ENCODE measurements around the gene UAP1L1. TPM values are rescaled to one million over a fixed set of nuclear protein-coding genes. Genes with fewer than 3 reads are reported as not detected.
A peak's percentile ranks its signal among the peaks of the same experiment; 100 is the strongest.
"Not testable (repeated sequence)": the region's sequence is repeated elsewhere in the genome, so short reads cannot be mapped to it uniquely, and the experiment has no call there.

Gene UAP1L1
- polyA plus RNA-seq, 1 donor (not counting 4 experiments of a cell fraction or from before 2014, with no cell fraction given): 2.7 TPM

DNA sequence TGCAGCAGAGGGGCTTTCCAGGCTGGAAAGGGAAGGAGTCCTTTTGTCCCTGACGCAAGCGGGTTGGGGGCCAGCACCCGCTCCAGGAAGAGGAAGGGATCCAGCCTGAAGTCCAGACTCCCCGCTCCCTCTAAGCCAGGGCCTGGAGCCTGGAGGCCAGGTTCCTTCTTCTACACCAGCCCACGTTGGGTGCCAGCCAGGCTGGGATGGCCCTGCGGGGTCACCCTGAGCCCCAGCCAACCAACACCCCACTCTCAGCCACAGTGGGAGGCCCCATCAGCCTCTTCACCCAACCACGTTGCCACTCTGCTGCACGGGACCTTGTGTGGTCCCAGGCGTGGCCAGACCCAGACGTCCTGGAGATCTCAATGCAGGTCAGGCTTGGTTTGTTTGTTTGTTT, 44.5 kb upstream of the UAP1L1 start:
- Histone ChIP-seq H3K9me1 (ENCODE audit: control insufficient read depth, extremely low read depth, insufficient read depth, low read length) (no peaks in the 10 kb centered on the region), H3K4me2 (ENCODE audit: control insufficient read depth, extremely low read depth, insufficient read depth, low read depth, low read length) (no peak overlapping the region), H3K9me3 (ENCODE audit: control insufficient read depth, low read depth, low read length) (no peaks in the 10 kb centered on the region), H3K27me3 (ENCODE audit: control insufficient read depth, extremely low read depth, insufficient read depth, low read length) (no peaks in the 10 kb centered on the region), H4K20me1 (ENCODE audit: control insufficient read depth, extremely low read depth, insufficient read depth, low read length) (no peaks in the 10 kb centered on the region), H3K9ac (ENCODE audit: control insufficient read depth, extremely low read depth, insufficient read depth, low read length) (no peak overlapping the region), H3K79me2 (ENCODE audit: control insufficient read depth, insufficient read depth, low read length) (no peaks in the 10 kb centered on the region), H3K4me1 (ENCODE audit: control insufficient read depth, extremely low read depth, insufficient read depth, low read length) (peaks cover 10% of the 10 kb centered on the region), H2AFZ (ENCODE audit: control insufficient read depth, low read length) (no peak overlapping the region), H3K36me3 (ENCODE audit: control insufficient read depth in 2 of 2, extremely low read depth in 1 of 2, insufficient read depth in 2 of 2, low read length in 2 of 2) (no peaks in the 10 kb centered on the region), H3K4me3 (ENCODE audit: control insufficient read depth in 2 of 3, extremely low read depth in 1 of 3, insufficient read depth in 2 of 3, low read depth in 1 of 3, low read length in 3 of 3) (no peak overlapping the region), H3K27ac (ENCODE audit: control insufficient read depth, insufficient read depth, low read length) (no peak overlapping the region)
- FAIRE-seq (no peak), DNase-seq (ENCODE audit: low read depth, low spot score) (no peak)
- dilution Hi-C loops (cut with MboI; ENCODE audit: extremely low pct_ligation_motif_present, low sequenced_read_pairs): no loop called here
- TF ChIP-seq CTCF (optimal IDR thresholded peaks at IDR 0.05 in 1 of 3, IDR thresholded peaks at IDR 0.05 in 1 of 3, conservative IDR thresholded peaks at IDR 0.05 in 1 of 3; ENCODE audit: extremely low read depth in 1 of 3, insufficient read depth in 2 of 3, low read length in 3 of 3): no peak
- TF ChIP-seq EZH2 (IDR thresholded peaks at IDR 0.05; ENCODE audit: low read length): no peak

GRCh38 chr9:137033481-137033880, 43.8 kb upstream of the UAP1L1 start:
- H2AFZ ChIP-seq (ENCODE audit: control insufficient read depth, low read length); dilution Hi-C loops (cut with MboI; ENCODE audit: extremely low pct_ligation_motif_present, low sequenced_read_pairs); H3K27me3 ChIP-seq (ENCODE audit: control insufficient read depth, extremely low read depth, insufficient read depth, low read length); H3K9ac ChIP-seq (ENCODE audit: control insufficient read depth, extremely low read depth, insufficient read depth, low read length); H4K20me1 ChIP-seq (ENCODE audit: control insufficient read depth, extremely low read depth, insufficient read depth, low read length); H3K79me2 ChIP-seq (ENCODE audit: control insufficient read depth, insufficient read depth, low read length); H3K9me3 ChIP-seq (ENCODE audit: control insufficient read depth, low read depth, low read length); H3K4me1 ChIP-seq (ENCODE audit: control insufficient read depth, extremely low read depth, insufficient read depth, low read length); DNase-seq (ENCODE audit: low read depth, low spot score); H3K36me3 ChIP-seq (ENCODE audit: control insufficient read depth in 2 of 2, extremely low read depth in 1 of 2, insufficient read depth in 2 of 2, low read length in 2 of 2); FAIRE-seq; H3K27ac ChIP-seq (ENCODE audit: control insufficient read depth, insufficient read depth, low read length); H3K4me2 ChIP-seq (ENCODE audit: control insufficient read depth, extremely low read depth, insufficient read depth, low read depth, low read length); H3K4me3 ChIP-seq (ENCODE audit: control insufficient read depth in 2 of 3, extremely low read depth in 1 of 3, insufficient read depth in 2 of 3, low read depth in 1 of 3, low read length in 3 of 3); H3K9me1 ChIP-seq (ENCODE audit: control insufficient read depth, extremely low read depth, insufficient read depth, low read length): not testable (repeated sequence)

GRCh38 chr9:137034039-137034708, 43.1 kb upstream of the UAP1L1 start:
- DNase-seq (ENCODE audit: low read depth, low spot score): no peak
- H3K27ac ChIP-seq (ENCODE audit: control insufficient read depth, insufficient read depth, low read length): no peak overlapping the region
- H2AFZ ChIP-seq (ENCODE audit: control insufficient read depth, low read length): no peak overlapping the region

More at GRCh38 chr9:137034039-137034708, 43.1 kb upstream of the UAP1L1 start:
- dilution Hi-C loops (cut with MboI; ENCODE audit: extremely low pct_ligation_motif_present, low sequenced_read_pairs): no loop called here
- H4K20me1 ChIP-seq (ENCODE audit: control insufficient read depth, extremely low read depth, insufficient read depth, low read length): no peaks in the 10 kb centered on the region
- peak overlapping the region; percentile 16 for H3K4me2 ChIP-seq (ENCODE audit: control insufficient read depth, extremely low read depth, insufficient read depth, low read depth, low read length)
- H3K9ac ChIP-seq (ENCODE audit: control insufficient read depth, extremely low read depth, insufficient read depth, low read length): no peak overlapping the region
- H3K4me3 ChIP-seq (ENCODE audit: control insufficient read depth in 2 of 3, extremely low read depth in 1 of 3, insufficient read depth in 2 of 3, low read depth in 1 of 3, low read length in 3 of 3): no peak overlapping the region
- peaks cover 0 to 2% of the 10 kb centered on the region in 2 experiments for H3K36me3 ChIP-seq (ENCODE audit: control insufficient read depth in 2 of 2, extremely low read depth in 1 of 2, insufficient read depth in 2 of 2, low read length in 2 of 2)
- FAIRE-seq: no peak
- no peaks in the 10 kb centered on the region for H3K9me3 ChIP-seq (ENCODE audit: control insufficient read depth, low read depth, low read length)
- no peaks in the 10 kb centered on the region for H3K79me2 ChIP-seq (ENCODE audit: control insufficient read depth, insufficient read depth, low read length)
- no peaks in the 10 kb centered on the region for H3K9me1 ChIP-seq (ENCODE audit: control insufficient read depth, extremely low read depth, insufficient read depth, low read length)
- peaks cover 3% of the 10 kb centered on the region for H3K4me1 ChIP-seq (ENCODE audit: control insufficient read depth, extremely low read depth, insufficient read depth, low read length)
- TF ChIP-seq EZH2 (IDR thresholded peaks at IDR 0.05; ENCODE audit: low read length): no peak
- no peak for TF ChIP-seq CTCF (optimal IDR thresholded peaks at IDR 0.05 in 1 of 3, IDR thresholded peaks at IDR 0.05 in 1 of 3, conservative IDR thresholded peaks at IDR 0.05 in 1 of 3; ENCODE audit: extremely low read depth in 1 of 3, insufficient read depth in 2 of 3, low read length in 3 of 3)
- no peaks in the 10 kb centered on the region for H3K27me3 ChIP-seq (ENCODE audit: control insufficient read depth, extremely low read depth, insufficient read depth, low read length)

All from keratinocyte (primary cell).